SK-N-DZ (cell line): Measurements from ENCODE around the gene PTPRA.
"Not testable (repeated sequence)": the region's sequence is repeated elsewhere in the genome, so short reads cannot be mapped to it uniquely, and the experiment has no call there.

ENCODE experiments used
- DNase-seq: peaks from one replicate; pipeline ENCODE4 v3.0.0-alpha.2; 2015; ENCODE audit warnings: low spot score

The PTPRA gene

GRCh38 chr20:2888224-2888955 is 15.1 kb downstream of the PTPRA start:
- no peak for DNase-seq

GRCh38 chr20:2889209-2889608 is 15.9 kb downstream of the PTPRA start:
- DNase-seq: no peak

GRCh38 chr20:2889797-2890196 is 16.5 kb downstream of the PTPRA start:
- no peak for DNase-seq

- DNase-seq: no peak
Measured at GRCh38 chr20:2890742-2891141, 17.5 kb downstream of the PTPRA start.

- DNase-seq: no peak
Measured at GRCh38 chr20:2891343-2891742, 18.1 kb downstream of the PTPRA start.

- DNase-seq: no peak
Measured at GRCh38 chr20:2892376-2892775, 19.1 kb downstream of the PTPRA start.

- no peak for DNase-seq
Measured at GRCh38 chr20:2894221-2894620, 20.9 kb downstream of the PTPRA start.

- not testable (repeated sequence) for DNase-seq
Measured at GRCh38 chr20:2895154-2895553, 21.9 kb downstream of the PTPRA start.

GRCh38 chr20:2899243-2899642 is 26.0 kb downstream of the PTPRA start:
- DNase-seq: no peak

GRCh38 chr20:2900845-2901592 is 27.7 kb downstream of the PTPRA start:
- no peak for DNase-seq

- no peak for DNase-seq
Measured at GRCh38 chr20:2902291-2902690, 29.0 kb downstream of the PTPRA start.

GRCh38 chr20:2902818-2903217 is 29.5 kb downstream of the PTPRA start:
- no peak for DNase-seq

- no peak for DNase-seq
Measured at GRCh38 chr20:2903686-2904085, 30.4 kb downstream of the PTPRA start.

GRCh38 chr20:2907519-2907918 is 34.2 kb downstream of the PTPRA start:
- no peak for DNase-seq

GRCh38 chr20:2909953-2910352 is 36.7 kb downstream of the PTPRA start:
- no peak for DNase-seq

- DNase-seq: no peak
Measured at GRCh38 chr20:2911200-2911599, 37.9 kb downstream of the PTPRA start.

GRCh38 chr20:2914160-2914559 is 40.9 kb downstream of the PTPRA start:
- DNase-seq: no peak

- DNase-seq: no peak
Measured at GRCh38 chr20:2917266-2917665, 44.0 kb downstream of the PTPRA start.

GRCh38 chr20:2918096-2919049 is 45.1 kb downstream of the PTPRA start:
- DNase-seq: no peak

GRCh38 chr20:2919518-2920245 is 46.4 kb downstream of the PTPRA start:
- no peak for DNase-seq

- DNase-seq: no peak
Measured at GRCh38 chr20:2920473-2920872, 47.2 kb downstream of the PTPRA start.
